GM18517 (cell line): Measurements from ENCODE around the gene KAT6B.
"Not testable (repeated sequence)": the region's sequence is repeated elsewhere in the genome, so short reads cannot be mapped to it uniquely, and the experiment has no call there.

Experiments used
- ATAC-seq: cut with Tn5 transposase; IDR thresholded peaks from one replicate; pipeline ENCODE4 v1.9.1; 2021; ENCODE audit warnings: mild to moderate bottlenecking, moderate library complexity; ENCODE audit not compliant: unreplicated experiment

KAT6B gene

DNA sequence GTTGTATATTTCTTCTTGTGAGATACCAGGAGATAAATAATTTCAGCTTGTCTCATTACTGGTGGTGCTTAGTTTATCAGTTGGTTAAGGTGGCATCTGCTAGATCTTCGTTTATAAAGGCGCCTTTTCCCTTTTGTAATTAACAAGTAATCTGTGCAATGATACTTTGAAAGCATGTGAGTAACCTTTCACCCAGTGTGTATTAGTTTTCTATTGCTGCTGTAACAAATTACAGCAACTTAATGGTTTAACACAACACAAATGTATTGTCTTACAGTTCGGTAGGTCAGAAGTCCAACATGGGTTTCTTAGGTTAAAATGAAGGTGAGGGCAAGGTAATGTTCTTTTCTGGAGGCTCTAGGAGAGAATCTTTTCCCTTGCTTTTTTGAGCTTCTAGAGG is 30.5 kb downstream of the KAT6B start:
- ATAC-seq = no peak

DNA sequence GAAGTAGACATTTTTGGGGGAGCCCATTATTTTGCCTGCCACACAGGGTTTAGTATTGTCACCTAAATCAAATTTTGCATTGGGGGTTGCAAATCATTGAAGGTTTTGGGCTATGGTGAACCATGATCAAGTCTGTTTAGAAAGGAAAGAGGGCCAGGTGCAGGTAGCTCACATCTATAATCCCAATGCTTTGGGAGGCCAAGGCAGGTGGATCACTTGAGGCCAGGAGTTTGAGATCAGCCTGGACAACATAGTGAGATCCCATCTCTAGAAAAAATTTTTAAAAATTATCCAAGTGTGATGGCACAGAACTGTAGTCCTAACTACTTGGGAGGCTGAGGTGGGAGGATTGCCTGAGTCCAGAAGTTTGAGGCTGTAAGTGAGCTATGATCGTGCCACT is 31.2 kb downstream of the KAT6B start:
- ATAC-seq = no peak

DNA sequence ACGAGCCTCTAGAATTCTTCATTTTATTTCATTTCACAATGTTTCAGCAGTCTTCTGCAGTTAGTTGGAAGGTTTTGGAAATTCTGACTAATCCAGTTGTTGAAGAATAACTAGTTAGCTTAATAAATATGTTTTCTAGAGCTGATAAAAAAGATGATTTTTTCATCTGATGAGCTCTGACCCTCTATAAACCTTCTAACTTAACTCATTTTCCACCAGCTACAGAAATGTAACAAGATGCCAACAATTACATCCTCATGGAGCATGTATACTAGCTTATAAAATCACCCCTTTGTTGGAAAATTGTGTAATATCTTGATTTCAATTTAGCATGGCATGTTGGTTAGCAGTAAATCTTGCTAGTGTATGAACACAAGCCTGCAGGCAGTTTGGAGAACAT is 33.1 kb downstream of the KAT6B start:
- ATAC-seq = no peak

DNA sequence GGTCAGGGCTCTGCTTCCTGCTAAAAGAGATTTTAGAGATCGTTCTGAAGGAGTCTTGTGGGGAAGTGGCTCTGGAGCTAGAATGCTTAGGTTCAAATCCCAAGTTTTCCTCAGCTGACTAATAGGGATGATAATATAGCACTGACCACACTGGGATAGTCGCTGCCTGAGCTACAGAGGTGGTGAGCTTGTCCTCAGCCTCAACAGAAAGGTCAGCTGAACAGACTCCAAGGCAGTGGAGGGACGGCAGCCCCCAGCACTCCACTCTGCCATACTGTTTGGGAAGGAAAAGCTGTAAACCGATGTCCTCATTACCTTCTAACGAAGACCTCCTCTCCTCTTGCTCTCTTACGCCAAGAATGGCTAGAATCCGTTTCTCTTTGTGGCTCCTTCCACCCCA is 36.2 kb downstream of the KAT6B start:
- ATAC-seq = no peak

DNA sequence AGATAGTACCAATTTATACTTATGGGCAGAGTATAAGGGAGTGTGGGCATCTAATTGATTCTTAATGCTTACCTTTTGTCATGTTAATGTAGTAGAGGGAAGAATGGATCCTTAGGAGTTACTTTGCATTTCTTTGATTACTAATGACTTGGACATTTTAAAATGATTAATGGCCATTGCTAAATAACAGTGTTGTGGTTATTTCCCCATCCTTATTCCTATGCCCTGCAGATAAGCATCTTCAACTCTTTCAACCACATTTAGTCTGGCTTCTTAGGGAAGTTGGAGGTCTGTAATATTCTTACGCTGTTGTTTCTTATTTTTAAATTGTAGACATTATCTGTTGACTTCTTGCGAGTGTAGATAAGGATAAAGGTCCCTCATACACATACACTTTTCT is 37.2 kb downstream of the KAT6B start:
- ATAC-seq = no peak

DNA sequence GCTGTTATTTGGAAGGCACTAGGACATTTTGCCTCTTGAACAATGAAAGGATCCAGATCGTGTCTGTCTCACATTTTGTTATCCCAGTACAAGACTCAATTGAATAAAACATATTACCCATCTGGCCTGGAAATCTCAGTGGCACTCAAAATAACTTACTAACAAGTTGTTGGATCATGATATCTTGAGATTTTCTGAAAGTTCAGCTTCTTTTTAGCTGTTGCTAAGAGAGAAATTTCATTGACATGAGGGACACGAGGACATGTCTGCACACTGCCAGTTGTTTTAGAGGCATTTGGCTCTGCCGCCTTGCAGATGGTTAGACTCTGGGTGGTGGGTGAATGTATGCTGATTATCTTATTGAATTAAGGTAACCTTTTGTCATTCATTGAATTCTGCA is 41.0 kb downstream of the KAT6B start:
- no peak for ATAC-seq

DNA sequence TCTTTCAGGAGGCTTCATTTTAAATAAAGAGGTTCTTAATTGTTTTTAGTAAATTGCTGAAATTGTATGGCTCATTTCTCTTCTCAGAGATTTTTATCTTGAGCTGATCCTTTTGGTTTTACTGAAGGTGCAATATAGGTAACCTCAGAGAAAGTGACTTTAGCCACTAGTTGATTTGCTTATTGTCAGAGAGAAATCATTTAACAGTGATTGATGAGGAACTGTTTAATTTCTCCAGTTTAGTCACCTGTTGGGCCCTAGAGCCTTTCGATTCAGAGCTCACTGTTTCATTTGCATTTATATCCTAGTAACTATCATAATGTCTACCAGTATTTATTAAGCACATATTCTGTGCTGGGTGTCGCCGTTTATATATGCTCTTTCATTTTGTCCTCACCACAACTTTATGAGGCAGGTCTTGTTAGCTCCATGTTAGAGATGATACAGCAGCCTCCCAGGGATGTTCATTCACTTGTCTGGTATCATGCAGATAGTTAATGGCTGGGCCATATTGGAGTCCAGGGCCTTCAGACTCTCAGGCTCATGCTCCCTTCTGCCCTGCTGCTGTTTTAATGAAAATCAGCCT is 42.1 kb downstream of the KAT6B start:
- ATAC-seq = no peak

DNA sequence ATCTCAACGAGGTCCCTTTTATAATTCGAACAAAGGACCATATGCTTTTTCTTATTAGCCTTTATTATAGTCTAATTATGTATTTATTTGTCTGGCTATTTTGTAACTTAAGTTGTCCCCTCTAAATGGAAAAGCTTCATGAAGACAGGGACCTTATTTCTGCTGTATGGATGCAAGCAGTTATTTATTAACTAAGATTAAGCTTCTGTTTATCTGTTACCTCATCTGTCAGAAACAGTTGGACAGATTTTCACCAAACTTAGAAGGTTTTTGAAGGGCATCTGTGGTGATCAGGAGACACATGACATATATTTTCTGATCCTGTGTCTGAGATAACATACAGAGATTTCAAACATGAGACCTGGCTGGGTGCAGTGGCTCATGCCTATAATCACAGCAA is 43.2 kb downstream of the KAT6B start:
- ATAC-seq = no peak

DNA sequence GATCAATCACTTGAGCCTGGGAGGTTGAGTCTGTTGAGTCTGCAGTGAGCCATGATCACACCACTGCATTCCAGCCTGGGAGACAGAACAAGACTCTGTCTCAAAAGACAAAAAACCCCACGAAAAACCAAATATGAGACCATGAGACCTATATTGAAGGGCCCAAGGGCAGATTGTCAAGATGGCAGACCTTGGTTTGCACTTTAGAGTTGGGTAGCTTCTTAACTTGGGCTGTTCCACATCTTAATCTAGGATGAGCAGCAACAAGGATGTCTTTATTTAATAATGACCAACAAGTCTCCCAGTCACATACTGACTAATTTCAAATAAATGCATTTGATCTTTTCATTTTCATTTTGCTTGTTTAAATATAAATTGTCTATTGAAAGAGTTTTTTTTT is 43.8 kb downstream of the KAT6B start:
- no peak for ATAC-seq

DNA sequence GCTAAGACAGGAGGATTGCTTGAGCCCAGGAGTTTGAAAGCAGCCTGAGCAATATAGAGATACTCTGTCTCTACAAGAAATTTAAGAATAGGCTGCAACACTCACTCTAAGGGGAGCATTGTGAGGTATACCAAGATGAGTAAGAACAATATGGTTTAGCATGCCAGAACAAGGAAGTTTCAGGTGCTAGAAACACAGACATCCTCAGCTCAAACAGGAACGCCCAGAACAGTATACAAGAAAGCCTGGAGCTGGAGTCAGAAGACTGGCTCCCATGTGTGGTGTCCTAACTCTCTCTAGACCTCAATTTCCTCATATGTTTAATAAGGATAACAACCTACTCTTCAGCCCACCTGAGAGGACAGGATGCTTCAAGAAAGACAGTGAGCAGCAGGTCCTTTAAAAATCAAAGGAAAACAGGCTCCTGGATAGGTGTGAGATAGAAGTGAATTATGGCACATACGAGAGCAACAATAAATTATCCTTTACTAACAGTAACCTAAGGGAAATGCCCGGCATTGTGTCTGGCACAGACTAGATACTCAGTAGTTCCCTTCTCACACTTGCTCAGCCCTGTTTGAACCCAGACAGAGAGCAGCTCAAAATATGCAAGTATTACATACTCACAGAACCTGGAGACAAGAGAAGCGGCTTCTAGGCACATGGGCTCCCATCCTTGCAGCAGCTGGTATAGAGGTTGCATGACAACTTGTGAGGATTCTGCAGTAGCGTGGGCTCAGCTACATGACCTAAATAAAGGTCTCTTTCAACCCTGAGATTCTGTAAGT is 45.4 kb downstream of the KAT6B start:
- peak; percentile 81 for ATAC-seq

DNA sequence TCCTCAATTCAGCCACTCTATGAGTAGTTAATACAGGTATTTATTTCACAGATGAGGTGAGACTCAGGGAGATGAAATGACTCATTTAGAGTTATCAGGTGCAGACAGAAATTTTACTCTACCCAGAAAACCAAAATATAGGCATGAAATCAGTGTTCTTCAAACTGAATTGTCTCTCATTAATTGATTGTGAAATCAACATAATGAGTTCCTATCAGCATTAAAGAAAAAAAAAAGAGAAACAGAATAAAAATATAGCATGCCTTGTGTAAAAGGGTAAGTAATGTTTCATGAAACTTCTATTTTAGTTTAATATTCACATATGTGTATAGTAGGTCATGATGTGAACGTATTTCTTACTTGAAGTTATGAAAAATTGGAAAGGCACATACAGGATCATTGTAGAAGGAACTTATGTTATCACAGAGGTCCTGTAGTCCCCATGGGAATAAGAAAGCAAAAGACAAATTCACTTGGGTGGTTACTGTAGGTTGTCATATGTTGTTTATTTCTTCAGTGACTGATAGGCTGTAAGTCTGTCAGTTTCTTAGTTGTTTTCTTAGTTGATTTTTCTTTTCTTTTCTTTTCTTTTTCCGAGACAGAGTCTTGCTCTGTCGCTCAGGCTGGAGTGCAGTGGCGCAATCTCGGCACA is 47.5 kb downstream of the KAT6B start:
- ATAC-seq = no peak

DNA sequence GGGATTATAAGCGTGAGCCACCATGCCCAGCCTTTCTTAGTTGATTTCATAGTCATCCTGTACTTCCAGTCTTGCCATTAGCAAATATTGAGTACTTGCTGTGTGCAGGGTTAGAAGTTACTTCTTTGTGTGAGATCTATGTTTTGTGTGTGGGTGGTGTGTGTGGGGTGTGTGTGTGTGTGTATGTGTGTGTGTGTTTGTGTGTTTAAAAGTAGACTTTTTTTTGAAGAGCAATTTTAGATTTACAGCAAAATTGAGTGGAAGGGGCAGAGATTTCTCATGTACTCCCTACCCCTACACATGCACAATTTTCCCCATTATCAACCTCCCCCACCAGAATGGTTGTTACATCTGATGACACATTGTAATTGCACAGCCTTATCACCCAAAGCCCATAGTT is 48.2 kb downstream of the KAT6B start:
- ATAC-seq = no peak

DNA sequence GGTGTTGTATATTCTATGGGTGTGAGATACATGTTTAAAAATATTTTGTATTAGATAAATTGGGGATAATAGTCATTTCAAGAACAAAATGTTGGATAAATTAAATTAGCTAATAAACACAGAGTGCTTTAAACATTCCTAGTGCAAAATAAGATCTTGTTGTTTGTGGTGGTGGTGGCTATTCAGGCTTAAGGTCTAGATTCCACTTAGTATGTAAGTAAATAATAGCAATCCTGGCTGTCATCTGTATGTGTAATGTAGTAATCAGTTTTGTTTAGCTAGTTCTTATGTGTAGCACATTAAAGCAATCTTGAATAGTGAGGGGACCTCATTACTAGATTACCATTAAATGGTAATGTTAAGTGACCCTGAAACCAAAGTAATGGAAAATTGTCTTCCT is 48.7 kb downstream of the KAT6B start:
- ATAC-seq = no peak

DNA sequence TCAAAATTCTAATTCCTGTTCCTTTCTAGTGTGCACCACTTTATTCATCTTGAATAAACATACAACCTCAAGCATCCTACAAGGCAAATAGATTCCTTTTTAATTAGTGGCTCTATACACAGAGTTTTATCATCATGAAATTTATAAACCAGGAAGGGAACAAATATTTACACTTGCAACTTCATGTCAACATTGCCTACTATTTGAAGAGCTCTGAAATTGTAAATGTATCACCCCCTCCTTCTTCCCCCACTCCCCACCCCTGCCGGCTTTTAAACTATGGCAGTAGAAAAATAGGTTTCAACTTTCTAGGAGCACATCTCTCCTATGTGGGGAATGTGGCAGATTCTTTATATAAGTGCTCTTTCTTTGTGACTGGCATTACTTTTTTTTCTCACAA is 49.6 kb downstream of the KAT6B start:
- no peak for ATAC-seq

DNA sequence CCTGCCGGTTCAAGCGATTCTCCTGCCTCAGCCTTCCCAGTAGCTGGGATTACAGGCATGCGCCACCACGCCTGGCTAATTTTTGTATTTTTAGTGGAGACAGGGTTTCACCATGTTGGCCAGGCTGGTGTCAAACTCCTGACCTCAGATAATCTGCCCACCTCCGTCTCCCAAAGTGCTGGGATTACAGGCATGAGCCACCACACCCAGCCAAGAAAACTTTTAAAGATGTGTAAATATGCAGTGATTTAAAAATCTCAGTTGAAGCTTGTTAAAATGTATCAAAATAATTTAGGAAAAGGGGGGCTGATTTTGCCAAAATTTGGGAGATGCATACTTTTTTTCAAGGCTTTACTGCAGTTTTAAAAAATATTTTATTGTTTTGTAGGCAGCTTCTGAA is 50.7 kb downstream of the KAT6B start:
- not testable (repeated sequence) for ATAC-seq

DNA sequence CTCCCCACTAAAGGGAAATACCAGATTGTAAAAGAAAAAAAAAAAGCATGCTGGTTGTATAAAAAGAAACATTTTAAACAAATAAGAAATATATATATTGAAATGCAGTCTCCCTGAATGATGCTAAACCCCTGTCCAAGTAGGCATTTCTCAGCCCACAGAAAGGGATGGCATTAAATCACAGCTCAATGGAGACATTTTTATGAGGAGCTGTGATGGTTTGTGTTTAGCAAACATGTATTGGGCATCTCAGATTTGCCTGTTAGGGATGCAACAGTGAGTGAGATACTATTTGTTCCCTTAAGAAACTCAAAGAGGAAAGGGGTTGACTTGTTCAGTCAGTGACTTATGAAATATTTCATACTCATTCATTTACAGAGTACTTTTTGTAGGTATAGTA is 51.5 kb downstream of the KAT6B start:
- no peak for ATAC-seq

DNA sequence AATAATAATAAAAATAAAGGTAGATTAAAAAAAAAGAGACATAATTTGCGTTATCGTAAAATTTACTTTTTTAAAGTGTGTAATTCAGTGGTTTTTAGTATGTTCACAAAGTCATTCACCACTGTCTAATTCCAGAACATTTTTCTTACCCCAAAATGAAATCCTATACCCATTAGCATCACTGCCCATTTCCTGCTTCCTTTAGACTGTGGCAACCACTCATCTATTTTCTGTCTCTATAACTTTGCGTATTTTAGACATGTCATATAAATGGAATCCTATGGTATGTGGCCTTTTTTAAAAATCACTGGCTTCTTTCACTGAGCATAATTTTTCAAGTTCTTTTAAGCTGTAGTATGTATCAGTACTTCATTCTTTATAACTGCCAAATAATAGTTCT is 53.6 kb downstream of the KAT6B start:
- no peak for ATAC-seq

DNA sequence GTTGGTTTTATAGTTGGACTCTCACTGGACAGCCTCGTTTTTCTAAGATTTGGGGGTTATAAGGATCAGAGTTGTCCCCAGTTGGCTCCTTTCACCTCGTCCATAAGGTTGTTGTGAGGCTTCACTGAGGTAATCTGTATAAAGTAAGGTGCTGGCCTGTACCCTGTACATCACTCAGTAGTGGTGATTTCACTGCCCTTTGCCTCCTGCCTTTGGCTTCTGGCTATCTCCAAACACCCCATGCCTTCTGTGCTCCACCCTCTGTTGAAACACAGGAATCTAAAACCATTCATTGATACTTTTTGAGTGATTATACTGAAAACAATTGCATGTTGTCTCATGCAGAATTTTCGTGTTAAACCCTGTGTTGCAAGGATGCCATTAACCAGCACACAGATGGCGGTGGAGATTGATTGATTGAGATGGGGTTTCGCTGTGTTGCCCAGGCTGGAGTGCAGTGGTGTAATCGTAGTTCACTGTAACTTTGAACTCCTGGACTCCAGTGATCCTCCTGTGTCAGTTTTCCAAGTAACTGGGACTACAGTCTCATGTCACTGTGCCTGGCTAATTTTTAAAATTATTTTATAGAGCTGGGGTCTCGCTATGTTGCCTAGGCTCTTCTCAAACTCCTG is 55.0 kb downstream of the KAT6B start:
- no peak for ATAC-seq

DNA sequence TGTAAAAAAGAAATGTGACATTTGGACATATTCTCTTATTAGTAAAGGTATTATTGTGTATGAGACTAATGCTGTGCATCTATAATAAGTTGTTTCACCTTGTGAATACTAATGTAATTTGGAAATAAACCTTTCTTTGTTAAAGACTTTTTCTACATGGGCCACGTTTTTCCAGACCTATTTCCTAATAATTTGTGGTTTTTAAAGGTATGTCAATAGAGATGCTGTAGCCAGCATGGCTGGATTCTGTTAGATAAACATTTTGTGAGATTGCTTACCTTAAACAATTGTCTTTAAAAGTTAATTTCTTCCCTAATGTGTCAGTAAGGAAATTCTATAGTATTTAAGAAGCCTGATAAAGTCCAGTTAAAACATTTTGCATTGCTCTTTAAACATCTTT is 56.0 kb downstream of the KAT6B start:
- ATAC-seq = no peak

DNA sequence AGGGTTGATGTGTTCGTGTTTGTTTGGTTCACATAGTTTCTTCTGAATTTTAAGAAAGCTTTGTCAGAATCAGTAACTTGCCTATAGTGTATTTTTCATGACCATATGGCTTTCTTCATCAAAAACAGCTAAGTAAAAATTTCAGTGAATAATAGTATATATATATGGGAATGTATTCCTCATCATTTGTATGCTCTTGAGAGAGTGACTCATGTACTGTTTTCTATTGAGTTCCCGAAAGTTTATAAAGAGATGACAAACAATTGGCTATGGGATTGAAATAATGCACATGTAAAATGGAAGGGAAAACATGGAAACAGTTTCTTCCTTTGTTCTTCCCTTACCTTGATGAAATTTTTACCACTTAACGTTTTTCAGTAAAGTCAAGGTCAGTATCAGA is 56.4 kb downstream of the KAT6B start:
- ATAC-seq = no peak

DNA sequence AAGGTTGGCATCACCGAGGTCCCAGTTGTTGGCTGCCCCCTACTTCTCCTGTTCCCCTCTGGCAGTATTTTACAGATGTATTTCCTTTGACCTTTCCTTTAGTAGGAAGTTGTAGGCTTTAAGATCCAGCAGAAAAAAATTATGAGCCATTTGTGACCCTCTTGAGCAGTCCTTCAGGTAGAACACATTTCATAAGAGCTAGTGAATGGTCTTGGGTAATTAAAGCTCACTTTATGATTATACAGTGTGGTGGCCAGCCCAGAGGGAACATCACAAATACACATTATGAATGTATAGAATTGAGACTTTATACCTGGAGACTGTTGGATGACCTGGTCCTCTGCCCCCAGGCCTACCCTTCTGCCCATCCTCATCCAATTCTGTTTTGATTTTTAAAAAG is 57.0 kb downstream of the KAT6B start:
- ATAC-seq = no peak
